Sigmoid colon (tissue), 7 donors: Measurements from ENCODE around the gene NIM1K. TPM values are rescaled to one million over a fixed set of nuclear protein-coding genes. Genes with fewer than 3 reads are reported as not detected.

Experiments used
- DNase-seq: peaks from one replicate; pipeline ENCODE4 v3.0.0-alpha.2; 2019
- H3K27ac ChIP-seq, 4 donors: fragments of 200-600 bp; sonication (generic); one replicate each; pipeline ENCODE4 v1.5.1; 2016 to 2019; ENCODE audit warnings: mild to moderate bottlenecking in 1 of 4
- H3K27me3 ChIP-seq, 3 donors: fragments of 200-600 bp; sonication (generic); one replicate each; pipeline ENCODE4 v1.5.1; 2019; ENCODE audit warnings: mild to moderate bottlenecking in 1 of 3
- H3K36me3 ChIP-seq, 4 donors: fragments of 200-600 bp; sonication (generic); one replicate each; pipeline ENCODE4 v1.5.1; 2016 to 2019
- H3K4me1 ChIP-seq, 4 donors: fragments of 200-600 bp; sonication (generic); one replicate each; pipeline ENCODE4 v1.5.1; 2017 to 2019
- H3K4me3 ChIP-seq, 4 donors: fragments of 200-600 bp; sonication (generic); one replicate each; pipeline ENCODE4 v1.5.1; 2017 to 2019; ENCODE audit warnings: mild to moderate bottlenecking in 2 of 4, moderate library complexity in 1 of 4
- H3K9me3 ChIP-seq, 4 donors: fragments of 200-600 bp in 3 of 4; sonication (generic) in 3 of 4; one replicate each; pipeline versions ENCODE4 v1.5.1 to v1.6.1; 2013 to 2019
- CTCF ChIP-seq, 4 experiments: fragments of 450-650 bp in 3 of 4; fragments of 200-600 bp in 1 of 4; IDR thresholded peaks; one replicate each; pipeline ENCODE4 v1.5.1; 2016 to 2019; ENCODE audit warnings: antibody characterized with exemption in 4 of 4, mild to moderate bottlenecking in 3 of 4, moderate library complexity in 2 of 4
- EP300 ChIP-seq, 4 donors: sonication (generic); formaldehyde crosslinking; IDR thresholded peaks; one replicate each; pipeline ENCODE4 v1.6.1; 2017; ENCODE audit warnings: antibody characterized with exemption in 4 of 4
- POLR2A ChIP-seq, 2 donors: fragments of 450-650 bp; IDR thresholded peaks; one replicate each; pipeline ENCODE4 v1.6.1; 2016; ENCODE audit warnings: antibody characterized with exemption in 2 of 2, mild to moderate bottlenecking in 2 of 2, moderate library complexity in 2 of 2
- POLR2AphosphoS5 ChIP-seq, 4 donors: sonication (generic); formaldehyde crosslinking; IDR thresholded peaks; one replicate each; pipeline ENCODE4 v1.6.1; 2017; ENCODE audit warnings: antibody characterized with exemption in 4 of 4
- WGBS, 2 donors: extraction: QIAGEN DNeasy Blood & Tissue Kit; methylation state at CpG; one replicate each; pipeline ENCODE4 v1.1.7; 2013; 5-methylcytosine and 5-hydroxymethylcytosine counted together
- intact Hi-C: fragments of 100-400 bp; cut with DNase I; formaldehyde crosslinking; loops from one replicate; pipeline ENCODE4 v1.15.1; 2023
- polyA plus RNA-seq, 3 donors: library from polyadenylated mRNA; stranded (reverse); fragments of 200-250 nt; gene quantifications; one replicate each; pipeline ENCODE4 v1.2.3, GENCODE V29; 2013
- total RNA-seq, 4 donors: library from RNA; depleted of rRNA; stranded (reverse); fragments of >200 nt; gene quantifications; one replicate each; pipeline ENCODE4 v1.1.0, GENCODE V29; 2016
- donor health status: healthy with polysubstance abuse.
- donor health status: Bipolar disorder and iron deficiency.
- donor health status: healthy.

NIM1K gene
- total and polyA plus RNA-seq, 7 donors: 0.28 to 3.6 (median 0.68) TPM; not detected in 2

- Histone ChIP-seq H3K27me3 (no peaks in the 10 kb centered on the region), H3K36me3 (peaks cover 0 to 41% (median 0%) of the 10 kb centered on the region in 4 donors), H3K4me3 (no peak overlapping the region), H3K27ac (no peak overlapping the region), H3K4me1 (no peaks in the 10 kb centered on the region), H3K9me3 (no peaks in the 10 kb centered on the region)
- DNase-seq: no peak
- TF ChIP-seq POLR2AphosphoS5 (IDR thresholded peaks at IDR 0.05) (no peak), POLR2A (IDR thresholded peaks at IDR 0.05) (no peak), CTCF (IDR thresholded peaks at IDR 0.05) (no peak), EP300 (IDR thresholded peaks at IDR 0.05) (no peak)
- intact Hi-C loops: no loop called here
- 83 to 88% methylated on average over 1 of the region's 1 CpG for WGBS, 2 donors
Measured at GRCh38 chr5:43165323-43165722, 26.7 kb upstream of the NIM1K start.

GRCh38 chr5:43168175-43168574 lies 23.9 kb upstream of the NIM1K start:
- peaks cover 0 to 24% (median 0%) of the 10 kb centered on the region in 4 donors for H3K36me3 ChIP-seq
- no peak for TF ChIP-seq EP300 (IDR thresholded peaks at IDR 0.05)
- no peak for TF ChIP-seq POLR2A (IDR thresholded peaks at IDR 0.05)
- no peak for TF ChIP-seq POLR2AphosphoS5 (IDR thresholded peaks at IDR 0.05)
- no peak for TF ChIP-seq CTCF (IDR thresholded peaks at IDR 0.05)
- no peaks in the 10 kb centered on the region for H3K9me3 ChIP-seq
- H3K4me1 ChIP-seq: no peaks in the 10 kb centered on the region
- intact Hi-C loops: no loop called here
- H3K27ac ChIP-seq: no peak overlapping the region
- no peaks in the 10 kb centered on the region for H3K27me3 ChIP-seq
- 94 to 98% methylated on average over 2 of the region's 2 CpGs for WGBS, 2 donors
- no peak overlapping the region for H3K4me3 ChIP-seq
- DNase-seq: no peak

- Histone ChIP-seq H3K27ac (no peak overlapping the region), H3K9me3 (no peaks in the 10 kb centered on the region), H3K4me3 (no peak overlapping the region), H3K36me3 (peaks cover 0 to 32% (median 10%) of the 10 kb centered on the region in 4 donors), H3K27me3 (no peaks in the 10 kb centered on the region), H3K4me1 (no peaks in the 10 kb centered on the region)
- intact Hi-C loops: no loop called here
- 98% methylated on average over 8 of the region's 8 CpGs for WGBS, 2 donors
- no peak for DNase-seq
- TF ChIP-seq EP300 (IDR thresholded peaks at IDR 0.05): no peak
- no peak for TF ChIP-seq POLR2A (IDR thresholded peaks at IDR 0.05)
Measured at GRCh38 chr5:43171451-43171850, 20.6 kb upstream of the NIM1K start.

GRCh38 chr5:43171926-43172325 lies 20.1 kb upstream of the NIM1K start:
- no peaks in the 10 kb centered on the region for H3K4me1 ChIP-seq
- no peak overlapping the region for H3K4me3 ChIP-seq
- H3K36me3 ChIP-seq: peaks cover 0 to 32% (median 10%) of the 10 kb centered on the region in 4 donors
- no peaks in the 10 kb centered on the region for H3K9me3 ChIP-seq
- no peak for DNase-seq
- WGBS, 2 donors: 98 to 100% methylated on average over 1 of the region's 1 CpG
- intact Hi-C loops: no loop called here
- no peaks in the 10 kb centered on the region for H3K27me3 ChIP-seq
- no peak overlapping the region for H3K27ac ChIP-seq
- TF ChIP-seq POLR2AphosphoS5 (IDR thresholded peaks at IDR 0.05): no peak
- no peak for TF ChIP-seq EP300 (IDR thresholded peaks at IDR 0.05)
- TF ChIP-seq POLR2A (IDR thresholded peaks at IDR 0.05): no peak

- H3K4me1 ChIP-seq: no peaks in the 10 kb centered on the region
- TF ChIP-seq EP300 (IDR thresholded peaks at IDR 0.05) (no peak), POLR2A (IDR thresholded peaks at IDR 0.05) (no peak), POLR2AphosphoS5 (IDR thresholded peaks at IDR 0.05) (no peak), CTCF (IDR thresholded peaks at IDR 0.05) (no peak)
- H3K36me3 ChIP-seq: peaks cover 0 to 29% (median 10%) of the 10 kb centered on the region in 4 donors
Measured at GRCh38 chr5:43172779-43173178, 19.2 kb upstream of the NIM1K start.

GRCh38 chr5:43174586-43174985 lies 17.4 kb upstream of the NIM1K start:
- no peak overlapping the region for H3K27ac ChIP-seq
- intact Hi-C loops: no loop called here
- no peak for TF ChIP-seq POLR2AphosphoS5 (IDR thresholded peaks at IDR 0.05)
- TF ChIP-seq EP300 (IDR thresholded peaks at IDR 0.05): no peak
- TF ChIP-seq POLR2A (IDR thresholded peaks at IDR 0.05): no peak
- TF ChIP-seq CTCF (IDR thresholded peaks at IDR 0.05): no peak
- no peaks in the 10 kb centered on the region for H3K9me3 ChIP-seq
- 95 to 96% methylated on average over 7 of the region's 7 CpGs for WGBS, 2 donors
- H3K4me1 ChIP-seq: no peaks in the 10 kb centered on the region
- H3K27me3 ChIP-seq: no peaks in the 10 kb centered on the region
- DNase-seq: no peak
- no peak overlapping the region for H3K4me3 ChIP-seq
- peaks cover 0 to 27% (median 10%) of the 10 kb centered on the region in 4 donors for H3K36me3 ChIP-seq

More at GRCh38 chr5:43172779-43173178, 19.2 kb upstream of the NIM1K start:
- H3K4me3 ChIP-seq: no peak overlapping the region
- no peaks in the 10 kb centered on the region for H3K27me3 ChIP-seq
- no peaks in the 10 kb centered on the region for H3K9me3 ChIP-seq
- DNase-seq: no peak
- WGBS, 2 donors: 96 to 98% methylated on average over 2 of the region's 2 CpGs
- intact Hi-C loops: no loop called here
- no peak overlapping the region for H3K27ac ChIP-seq
